Measurements from ENCODE around the gene DNAH6.
"Not testable (repeated sequence)": the region's sequence is repeated elsewhere in the genome, so short reads cannot be mapped to it uniquely, and the experiment has no call there.

DNAH6 gene

DNA sequence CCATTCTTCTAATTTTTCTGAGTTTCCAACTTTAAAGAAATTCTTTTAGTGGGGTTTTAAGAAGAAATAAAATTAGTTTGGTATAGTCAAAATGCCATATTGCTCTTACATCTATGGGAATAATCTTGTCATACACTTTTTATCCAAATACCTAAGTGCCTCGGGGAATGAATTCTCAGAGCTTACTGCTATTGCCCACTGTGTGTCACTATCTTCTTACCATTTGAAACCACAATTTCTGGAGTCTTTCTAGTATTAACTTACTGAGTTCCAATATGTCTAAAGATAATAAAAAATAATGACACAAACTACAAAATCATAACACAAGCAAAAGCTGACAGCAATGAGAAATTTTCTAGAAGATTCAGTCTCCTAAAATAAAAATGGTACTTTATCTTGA is 23.7 kb upstream of the DNAH6 start:
- no peak for DNase-seq (ENCODE audit: low spot score)
- Histone ChIP-seq H3K27ac (no peak overlapping the region), H3K4me3 (no peak overlapping the region)
- TF ChIP-seq, protein P1, sequence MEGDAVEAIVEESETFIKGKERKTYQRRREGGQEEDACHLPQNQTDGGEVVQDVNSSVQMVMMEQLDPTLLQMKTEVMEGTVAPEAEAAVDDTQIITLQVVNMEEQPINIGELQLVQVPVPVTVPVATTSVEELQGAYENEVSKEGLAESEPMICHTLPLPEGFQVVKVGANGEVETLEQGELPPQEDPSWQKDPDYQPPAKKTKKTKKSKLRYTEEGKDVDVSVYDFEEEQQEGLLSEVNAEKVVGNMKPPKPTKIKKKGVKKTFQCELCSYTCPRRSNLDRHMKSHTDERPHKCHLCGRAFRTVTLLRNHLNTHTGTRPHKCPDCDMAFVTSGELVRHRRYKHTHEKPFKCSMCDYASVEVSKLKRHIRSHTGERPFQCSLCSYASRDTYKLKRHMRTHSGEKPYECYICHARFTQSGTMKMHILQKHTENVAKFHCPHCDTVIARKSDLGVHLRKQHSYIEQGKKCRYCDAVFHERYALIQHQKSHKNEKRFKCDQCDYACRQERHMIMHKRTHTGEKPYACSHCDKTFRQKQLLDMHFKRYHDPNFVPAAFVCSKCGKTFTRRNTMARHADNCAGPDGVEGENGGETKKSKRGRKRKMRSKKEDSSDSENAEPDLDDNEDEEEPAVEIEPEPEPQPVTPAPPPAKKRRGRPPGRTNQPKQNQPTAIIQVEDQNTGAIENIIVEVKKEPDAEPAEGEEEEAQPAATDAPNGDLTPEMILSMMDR (IDR thresholded peaks at IDR 0.05): no peak

DNA sequence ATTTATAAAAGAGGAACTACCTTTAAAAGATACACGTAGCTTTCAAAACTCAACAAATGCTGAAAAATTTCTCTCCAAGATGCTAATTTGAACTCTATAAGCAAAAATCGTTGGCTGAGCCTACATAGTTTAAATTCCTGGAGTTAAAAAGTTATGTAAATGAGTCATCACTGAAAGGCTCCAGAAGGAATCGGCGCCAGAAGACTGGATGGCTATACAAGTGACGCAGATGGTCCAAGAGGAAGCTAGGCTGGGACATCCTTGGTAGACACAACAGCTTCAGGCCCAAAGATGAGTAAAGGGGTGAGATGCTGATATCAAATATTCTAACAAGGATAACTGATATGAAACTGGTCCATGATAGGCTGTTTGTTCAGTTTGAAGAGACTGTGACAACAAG is 22.8 kb upstream of the DNAH6 start:
- DNase-seq (ENCODE audit: low spot score): no peak
- H3K4me3 ChIP-seq: no peak overlapping the region
- H3K27ac ChIP-seq: no peak overlapping the region
- TF ChIP-seq, protein P1 (IDR thresholded peaks at IDR 0.05): no peak

DNA sequence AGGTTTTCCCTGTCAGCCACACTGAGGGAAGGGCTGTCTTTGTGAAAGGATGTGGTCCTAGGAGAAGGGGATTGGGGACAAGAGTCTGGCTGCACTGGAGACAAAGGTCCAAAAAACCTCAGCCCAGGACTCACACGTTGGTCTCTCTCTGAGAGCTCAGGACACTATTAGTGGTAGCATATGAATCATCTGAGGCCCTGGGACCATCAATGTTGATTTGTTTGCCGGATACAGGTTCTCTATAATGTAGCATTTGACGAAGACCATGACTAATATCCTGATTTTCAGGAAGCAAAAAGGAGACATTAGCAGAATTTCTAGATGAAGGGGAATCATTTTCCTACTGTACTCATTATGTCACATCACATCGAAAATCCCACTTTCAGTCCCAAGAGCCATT is 22.2 kb upstream of the DNAH6 start:
- Histone ChIP-seq H3K4me3 (no peak overlapping the region), H3K27ac (no peak overlapping the region)
- no peak for DNase-seq (ENCODE audit: low spot score)
- TF ChIP-seq, protein P1 (IDR thresholded peaks at IDR 0.05): no peak

DNA sequence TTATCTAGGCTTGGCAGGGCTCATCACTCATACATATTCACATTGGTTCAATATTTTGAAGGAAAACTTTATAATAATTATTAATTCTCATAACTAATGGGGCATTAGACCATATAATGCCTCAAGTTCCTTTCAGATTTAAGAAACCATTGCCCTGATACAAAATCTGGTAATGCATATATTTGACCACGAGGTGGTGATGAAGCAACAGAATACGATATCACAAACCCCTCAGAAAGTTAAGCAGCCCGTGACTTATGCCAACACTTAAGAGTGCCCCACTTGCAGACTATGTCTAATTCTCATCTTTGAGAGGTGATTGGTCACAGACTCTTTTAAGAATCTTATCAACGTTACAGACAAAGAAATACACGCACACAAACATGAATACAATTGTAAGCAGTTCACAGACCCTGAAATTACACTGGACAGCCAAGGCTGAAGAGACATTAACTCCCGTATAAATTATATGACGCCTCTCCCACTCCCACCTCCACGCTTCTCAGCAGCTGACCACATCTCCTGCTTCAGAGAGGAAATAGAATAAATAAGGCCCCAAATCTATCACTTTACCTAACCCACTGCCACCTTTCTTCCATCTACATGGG is 20.7 kb upstream of the DNAH6 start:
- no peak for DNase-seq (ENCODE audit: low spot score)
- no peak overlapping the region for H3K27ac ChIP-seq
- H3K4me3 ChIP-seq: no peak overlapping the region
- TF ChIP-seq, protein P1 (IDR thresholded peaks at IDR 0.05): peak; percentile 31

DNA sequence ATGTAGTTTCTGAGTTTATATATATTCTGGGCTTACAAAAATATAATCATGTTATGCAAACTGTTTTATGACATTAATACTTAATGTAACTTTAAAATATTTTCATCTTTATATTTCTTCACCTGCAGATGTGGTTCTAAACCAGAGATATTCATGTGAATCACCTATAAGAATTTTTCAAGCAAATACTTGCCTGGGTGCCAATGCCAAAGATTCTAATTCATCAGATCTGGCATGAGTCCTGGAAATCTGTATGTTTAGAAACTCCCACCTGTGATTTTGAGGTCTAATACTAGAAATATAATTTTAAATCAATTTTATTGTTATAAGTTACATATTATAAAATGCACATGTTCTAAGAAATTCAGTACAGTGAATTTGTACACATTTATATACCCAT is 19.9 kb upstream of the DNAH6 start:
- DNase-seq (ENCODE audit: low spot score): no peak
- TF ChIP-seq, protein P1 (IDR thresholded peaks at IDR 0.05): no peak
- no peak overlapping the region for H3K27ac ChIP-seq
- H3K4me3 ChIP-seq: no peak overlapping the region

DNA sequence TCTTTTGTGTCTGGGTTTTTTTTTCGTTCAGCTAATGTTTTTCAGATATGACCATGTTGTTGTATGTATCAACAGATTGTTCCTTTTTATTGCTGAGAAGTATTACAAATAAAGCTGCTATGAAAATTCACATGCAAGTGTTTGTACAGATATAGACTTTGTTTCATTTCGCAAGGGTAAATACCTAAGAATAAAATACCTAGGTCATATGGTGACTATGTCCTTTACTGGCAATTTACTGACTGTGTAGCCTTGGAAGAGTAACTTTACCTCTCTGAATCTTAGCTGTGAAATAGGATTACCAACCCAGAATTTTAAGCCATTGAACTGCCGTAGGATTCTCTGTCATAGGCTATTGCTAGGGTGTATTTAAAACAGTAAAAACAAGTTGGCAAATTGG is 19.0 kb upstream of the DNAH6 start:
- no peak overlapping the region for H3K4me3 ChIP-seq
- H3K27ac ChIP-seq: no peak overlapping the region
- TF ChIP-seq, protein P1 (IDR thresholded peaks at IDR 0.05): no peak
- no peak for DNase-seq (ENCODE audit: low spot score)

DNA sequence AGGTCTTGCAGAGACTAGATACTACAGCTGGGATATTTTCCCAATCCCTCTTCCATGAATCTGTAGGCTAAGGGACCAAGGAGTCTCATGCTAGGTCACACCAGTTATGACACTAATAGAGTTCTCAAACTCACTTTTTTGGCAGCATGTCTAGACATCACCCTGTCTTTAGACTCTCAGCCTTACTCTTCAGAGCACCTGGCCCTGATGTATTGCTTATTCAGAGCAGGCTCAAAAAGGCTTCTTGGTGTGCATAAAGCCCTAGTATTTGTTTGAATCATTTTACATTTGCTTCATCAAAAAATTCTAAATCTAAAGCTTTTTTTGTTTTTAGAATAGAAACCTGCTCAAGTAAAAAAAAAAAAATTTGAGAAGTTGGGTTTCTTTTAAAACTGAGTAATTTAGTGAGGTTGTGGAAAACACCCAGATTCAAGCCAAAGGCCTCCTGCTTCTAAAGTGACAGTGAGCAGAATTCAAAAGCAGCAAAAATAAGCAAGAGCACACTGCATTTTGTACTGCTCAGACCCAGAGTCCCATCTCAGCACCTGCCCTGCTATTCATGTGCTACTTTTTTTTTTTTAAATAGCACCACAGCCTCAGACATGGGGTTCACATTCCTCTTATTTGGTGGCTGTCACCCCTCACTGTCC is 18.0 kb upstream of the DNAH6 start:
- TF ChIP-seq, protein P1 (IDR thresholded peaks at IDR 0.05): no peak
- no peak overlapping the region for H3K27ac ChIP-seq
- no peak for DNase-seq (ENCODE audit: low spot score)
- H3K4me3 ChIP-seq: no peak overlapping the region

DNA sequence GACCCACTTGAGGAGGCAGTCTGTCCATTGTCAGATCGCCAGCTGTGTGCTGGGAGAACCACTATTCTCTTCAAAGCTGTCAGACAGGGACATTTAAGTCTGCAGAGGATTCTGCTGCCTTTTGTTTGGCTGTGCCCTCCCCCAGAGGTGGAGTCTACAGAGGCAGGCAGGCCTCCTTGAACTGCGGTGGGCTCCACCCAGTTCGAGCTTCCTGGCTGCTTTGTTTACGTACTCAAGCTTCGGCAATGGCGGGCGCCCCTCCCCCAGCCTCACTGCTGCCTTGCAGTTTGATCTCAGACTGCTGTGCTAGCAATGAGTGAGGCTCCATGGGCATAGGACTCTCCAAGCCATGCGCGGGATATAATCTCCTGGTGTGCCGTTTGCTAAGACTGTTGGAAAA is 5.3 kb upstream of the DNAH6 start:
- not testable (repeated sequence) for H3K4me3 ChIP-seq; H3K27ac ChIP-seq; DNase-seq (ENCODE audit: low spot score)

Data from coronary artery (tissue), 2 donors.